ENCODE measurements around the gene FRMPD1.
"Not testable (repeated sequence)": the region's sequence is repeated elsewhere in the genome, so short reads cannot be mapped to it uniquely, and the experiment has no call there.

FRMPD1 gene

DNA sequence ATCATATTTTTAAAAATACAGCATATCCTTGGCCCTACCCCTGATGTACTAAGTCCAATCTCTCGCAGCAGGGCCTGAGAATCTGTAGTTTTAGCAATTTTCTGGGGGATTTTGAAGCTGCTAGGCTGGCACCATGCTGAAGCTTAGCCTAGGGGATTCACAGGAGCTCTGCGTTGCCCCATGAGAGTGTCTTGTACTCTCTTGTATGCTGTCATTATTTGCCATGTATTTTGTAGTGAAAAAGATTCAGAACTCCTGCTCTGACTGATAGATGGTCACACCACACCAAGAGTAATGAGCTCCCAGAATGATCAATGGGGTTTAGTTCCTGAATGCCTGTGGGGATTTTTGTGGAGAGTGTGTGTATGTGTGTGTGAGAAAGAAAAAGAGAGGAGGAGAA lies 82.2 kb downstream of the FRMPD1 start:
- Histone ChIP-seq H3K4me3 (ENCODE audit: low read depth, low read length) (no peak overlapping the region), H3K9ac (ENCODE audit: low read length) (no peak overlapping the region), H3K27ac (ENCODE audit: low read depth, low read length) (no peak overlapping the region), H3K36me3 (ENCODE audit: control insufficient read depth, insufficient read depth, low read length) (no peaks in the 10 kb centered on the region), H3K4me1 (ENCODE audit: control insufficient read depth, insufficient read depth, low read length) (no peaks in the 10 kb centered on the region), H3K27me3 (ENCODE audit: control insufficient read depth, insufficient read depth, low read length) (peaks cover 16% of the 10 kb centered on the region; the same call in 1 of the 2 replicates), H3K9me3 (ENCODE audit: control insufficient read depth, insufficient read depth, low read depth, low read length) (no peaks in the 10 kb centered on the region)

- Histone ChIP-seq H3K4me1 (ENCODE audit: control insufficient read depth, insufficient read depth, low read length) (no peaks in the 10 kb centered on the region), H3K36me3 (ENCODE audit: control insufficient read depth, insufficient read depth, low read length) (no peaks in the 10 kb centered on the region), H3K9ac (ENCODE audit: low read length) (no peak overlapping the region), H3K27ac (ENCODE audit: low read depth, low read length) (no peak overlapping the region), H3K9me3 (ENCODE audit: control insufficient read depth, insufficient read depth, low read depth, low read length) (no peaks in the 10 kb centered on the region), H3K27me3 (ENCODE audit: control insufficient read depth, insufficient read depth, low read length) (0 out of 2 replicates have a peak, but pooled peaks cover 4% of the 10 kb centered on the region), H3K4me3 (ENCODE audit: low read depth, low read length) (no peak overlapping the region)
Observed at GRCh38 chr9:37739222-37739621, 88.5 kb downstream of the FRMPD1 start.

DNA sequence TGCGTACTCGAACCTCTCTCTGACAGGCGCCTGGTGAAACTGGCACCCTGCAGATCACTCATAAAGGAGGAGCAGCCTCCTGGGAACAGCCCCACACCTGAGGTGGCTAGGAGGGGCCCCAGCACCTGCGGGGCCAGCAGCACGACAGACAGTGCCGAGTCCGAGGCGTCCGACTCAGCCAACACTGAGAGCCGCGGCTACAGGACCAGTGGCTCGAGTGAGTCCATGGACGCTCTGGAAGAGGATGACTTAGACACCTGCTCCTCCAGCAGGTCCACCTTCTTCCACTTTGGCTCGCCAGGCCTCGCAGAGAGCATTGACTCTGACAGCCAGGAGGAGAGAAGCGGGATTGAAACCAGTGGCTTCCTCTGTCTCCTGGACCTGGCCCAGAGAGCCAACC lies 89.4 kb downstream of the FRMPD1 start:
- H3K9me3 ChIP-seq (ENCODE audit: control insufficient read depth, insufficient read depth, low read depth, low read length) = no peaks in the 10 kb centered on the region
- H3K36me3 ChIP-seq (ENCODE audit: control insufficient read depth, insufficient read depth, low read length) = no peaks in the 10 kb centered on the region
- 0 out of 2 replicates have a peak, but pooled peaks cover 4% of the 10 kb centered on the region for H3K27me3 ChIP-seq (ENCODE audit: control insufficient read depth, insufficient read depth, low read length)
- no peak overlapping the region for H3K4me3 ChIP-seq (ENCODE audit: low read depth, low read length)
- H3K27ac ChIP-seq (ENCODE audit: low read depth, low read length) = no peak overlapping the region
- no peak overlapping the region for H3K9ac ChIP-seq (ENCODE audit: low read length)
- H3K4me1 ChIP-seq (ENCODE audit: control insufficient read depth, insufficient read depth, low read length) = no peaks in the 10 kb centered on the region

GRCh38 chr9:37740631-37741328 lies 90.0 kb downstream of the FRMPD1 start:
- H3K36me3 ChIP-seq (ENCODE audit: control insufficient read depth, insufficient read depth, low read length) = no peaks in the 10 kb centered on the region
- H3K9ac ChIP-seq (ENCODE audit: low read length) = no peak overlapping the region
- H3K4me1 ChIP-seq (ENCODE audit: control insufficient read depth, insufficient read depth, low read length) = no peaks in the 10 kb centered on the region
- no peaks in the 10 kb centered on the region for H3K9me3 ChIP-seq (ENCODE audit: control insufficient read depth, insufficient read depth, low read depth, low read length)
- H3K4me3 ChIP-seq (ENCODE audit: low read depth, low read length) = no peak overlapping the region
- no peak overlapping the region for H3K27ac ChIP-seq (ENCODE audit: low read depth, low read length)
- H3K27me3 ChIP-seq (ENCODE audit: control insufficient read depth, insufficient read depth, low read length) = 0 out of 2 replicates have a peak, but pooled peaks cover 4% of the 10 kb centered on the region

- H3K36me3 ChIP-seq (ENCODE audit: control insufficient read depth, insufficient read depth, low read length) = no peaks in the 10 kb centered on the region
- H3K27ac ChIP-seq (ENCODE audit: low read depth, low read length) = no peak overlapping the region
- no peak overlapping the region for H3K9ac ChIP-seq (ENCODE audit: low read length)
- H3K4me3 ChIP-seq (ENCODE audit: low read depth, low read length) = no peak overlapping the region
- no peaks in the 10 kb centered on the region for H3K27me3 ChIP-seq (ENCODE audit: control insufficient read depth, insufficient read depth, low read length)
- no peaks in the 10 kb centered on the region for H3K9me3 ChIP-seq (ENCODE audit: control insufficient read depth, insufficient read depth, low read depth, low read length)
- H3K4me1 ChIP-seq (ENCODE audit: control insufficient read depth, insufficient read depth, low read length) = no peaks in the 10 kb centered on the region
Observed at GRCh38 chr9:37745970-37746369, 95.2 kb downstream of the FRMPD1 start.

- Histone ChIP-seq H3K27ac (ENCODE audit: low read depth, low read length) (no peak overlapping the region), H3K9me3 (ENCODE audit: control insufficient read depth, insufficient read depth, low read depth, low read length) (no peaks in the 10 kb centered on the region), H3K4me1 (ENCODE audit: control insufficient read depth, insufficient read depth, low read length) (no peaks in the 10 kb centered on the region), H3K36me3 (ENCODE audit: control insufficient read depth, insufficient read depth, low read length) (no peaks in the 10 kb centered on the region), H3K4me3 (ENCODE audit: low read depth, low read length) (no peak overlapping the region), H3K9ac (ENCODE audit: low read length) (no peak overlapping the region), H3K27me3 (ENCODE audit: control insufficient read depth, insufficient read depth, low read length) (no peaks in the 10 kb centered on the region)
Observed at GRCh38 chr9:37746448-37747270, 95.9 kb downstream of the FRMPD1 start.

- H3K9ac ChIP-seq (ENCODE audit: low read length) = no peak overlapping the region
- H3K27me3 ChIP-seq (ENCODE audit: control insufficient read depth, insufficient read depth, low read length) = no peaks in the 10 kb centered on the region
- no peak overlapping the region for H3K4me3 ChIP-seq (ENCODE audit: low read depth, low read length)
- H3K27ac ChIP-seq (ENCODE audit: low read depth, low read length) = no peak overlapping the region
- no peaks in the 10 kb centered on the region for H3K4me1 ChIP-seq (ENCODE audit: control insufficient read depth, insufficient read depth, low read length)
- no peaks in the 10 kb centered on the region for H3K36me3 ChIP-seq (ENCODE audit: control insufficient read depth, insufficient read depth, low read length)
- H3K9me3 ChIP-seq (ENCODE audit: control insufficient read depth, insufficient read depth, low read depth, low read length) = no peaks in the 10 kb centered on the region
Observed at GRCh38 chr9:37747271-37747753, 96.6 kb downstream of the FRMPD1 start.

- no peak overlapping the region for H3K27ac ChIP-seq (ENCODE audit: low read depth, low read length)
- H3K4me1 ChIP-seq (ENCODE audit: control insufficient read depth, insufficient read depth, low read length) = 0 out of 2 replicates have a peak, but pooled peaks cover 3% of the 10 kb centered on the region
Observed at GRCh38 chr9:37749129-37749528, 98.4 kb downstream of the FRMPD1 start.

DNA sequence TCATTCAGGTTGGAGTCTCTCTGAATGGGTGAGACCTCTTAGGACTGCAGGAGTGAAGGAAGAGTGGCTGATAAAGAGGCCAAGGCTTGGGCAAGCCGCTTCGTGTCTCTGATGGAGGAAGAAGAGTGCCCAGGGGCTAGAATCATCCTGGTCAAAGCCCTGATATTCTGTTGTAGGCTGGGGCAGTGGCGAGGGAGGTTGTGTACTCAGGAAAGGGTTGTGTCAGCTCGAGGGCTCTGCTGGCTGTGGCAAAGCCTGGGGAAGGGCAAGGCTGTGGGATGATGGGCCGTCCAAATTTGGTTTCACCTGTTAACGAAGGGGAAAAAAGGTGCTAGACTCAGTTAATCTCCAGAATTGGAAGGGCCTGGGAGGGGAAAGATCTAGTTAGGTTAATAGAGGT lies 100.4 kb downstream of the FRMPD1 start:
- Histone ChIP-seq H3K27me3 (ENCODE audit: control insufficient read depth, insufficient read depth, low read length) (no peaks in the 10 kb centered on the region), H3K9ac (ENCODE audit: low read length) (no peak overlapping the region), H3K4me3 (ENCODE audit: low read depth, low read length) (no peak overlapping the region), H3K9me3 (ENCODE audit: control insufficient read depth, insufficient read depth, low read depth, low read length) (no peaks in the 10 kb centered on the region), H3K36me3 (ENCODE audit: control insufficient read depth, insufficient read depth, low read length) (no peaks in the 10 kb centered on the region), H3K27ac (ENCODE audit: low read depth, low read length) (no peak overlapping the region), H3K4me1 (ENCODE audit: control insufficient read depth, insufficient read depth, low read length) (0 out of 2 replicates have a peak, but pooled peaks cover 3% of the 10 kb centered on the region)

More at GRCh38 chr9:37749129-37749528, 98.4 kb downstream of the FRMPD1 start:
- Histone ChIP-seq H3K9ac (ENCODE audit: low read length) (no peak overlapping the region), H3K9me3 (ENCODE audit: control insufficient read depth, insufficient read depth, low read depth, low read length) (no peaks in the 10 kb centered on the region), H3K36me3 (ENCODE audit: control insufficient read depth, insufficient read depth, low read length) (no peaks in the 10 kb centered on the region), H3K4me3 (ENCODE audit: low read depth, low read length) (no peak overlapping the region), H3K27me3 (ENCODE audit: control insufficient read depth, insufficient read depth, low read length) (no peaks in the 10 kb centered on the region)

DNA sequence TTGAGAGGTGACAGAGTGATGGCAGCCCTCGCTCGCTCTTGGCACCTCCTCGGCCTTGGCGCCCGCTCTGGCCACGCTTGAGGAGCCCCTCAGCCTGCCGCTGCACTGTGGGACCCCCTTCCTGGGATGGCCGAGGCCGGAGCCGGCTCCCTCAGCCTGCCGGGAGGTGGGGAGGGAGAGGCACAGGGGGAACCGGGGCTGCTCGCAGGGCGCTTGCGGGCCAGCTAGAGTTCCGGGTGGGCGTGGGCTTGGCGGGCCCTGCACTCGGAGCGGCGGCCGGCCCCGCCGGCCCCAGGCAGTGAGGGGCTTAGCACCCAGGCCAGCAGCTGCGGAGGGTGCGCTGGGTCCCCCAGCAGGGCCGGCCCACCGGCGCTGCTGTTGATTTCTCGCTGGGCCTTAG lies 101.0 kb downstream of the FRMPD1 start:
- H3K27me3 ChIP-seq (ENCODE audit: control insufficient read depth, insufficient read depth, low read length); H3K27ac ChIP-seq (ENCODE audit: low read depth, low read length); H3K4me1 ChIP-seq (ENCODE audit: control insufficient read depth, insufficient read depth, low read length); H3K36me3 ChIP-seq (ENCODE audit: control insufficient read depth, insufficient read depth, low read length); H3K9me3 ChIP-seq (ENCODE audit: control insufficient read depth, insufficient read depth, low read depth, low read length); H3K9ac ChIP-seq (ENCODE audit: low read length); H3K4me3 ChIP-seq (ENCODE audit: low read depth, low read length): not testable (repeated sequence)

DNA sequence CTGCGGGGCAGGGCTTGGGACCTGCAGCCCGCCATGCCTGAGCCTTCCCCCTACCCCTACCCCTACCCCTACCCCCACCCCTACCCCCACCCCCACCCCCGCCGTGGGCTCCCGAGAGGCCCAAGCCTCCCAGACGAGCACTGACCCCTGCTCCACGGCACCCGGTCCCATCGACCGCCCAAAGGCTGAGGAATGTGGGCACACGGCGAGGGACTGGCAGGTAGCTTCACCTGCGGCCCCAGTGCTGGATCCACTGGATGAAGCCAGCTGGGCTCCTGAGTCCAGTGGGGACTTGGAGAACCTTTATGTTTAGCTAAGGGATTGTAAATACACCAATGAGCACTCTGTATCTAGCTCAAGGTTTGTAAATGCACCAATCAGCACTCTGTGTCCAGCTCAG lies 101.4 kb downstream of the FRMPD1 start:
- H3K27me3 ChIP-seq (ENCODE audit: control insufficient read depth, insufficient read depth, low read length); H3K9me3 ChIP-seq (ENCODE audit: control insufficient read depth, insufficient read depth, low read depth, low read length); H3K4me3 ChIP-seq (ENCODE audit: low read depth, low read length); H3K27ac ChIP-seq (ENCODE audit: low read depth, low read length); H3K36me3 ChIP-seq (ENCODE audit: control insufficient read depth, insufficient read depth, low read length); H3K9ac ChIP-seq (ENCODE audit: low read length); H3K4me1 ChIP-seq (ENCODE audit: control insufficient read depth, insufficient read depth, low read length): not testable (repeated sequence)
